ENCODE results near the gene RBM5. TPM values are rescaled to one million over a fixed set of nuclear protein-coding genes. Genes with fewer than 3 reads are reported as not detected.

RBM5 gene
- total and polyA plus RNA-seq, 8 donors, result 117 to 525 (median 415) TPM

GRCh38 chr3:50126287-50127211, 37.8 kb downstream of the RBM5 start:
- Histone ChIP-seq H3K36me3 (peaks cover 0 to 9% of the 10 kb centered on the region in 2 donors), H3K27me3 (no peaks in the 10 kb centered on the region), H3K9me3 (no peaks in the 10 kb centered on the region), H3K4me3 (no peak overlapping the region), H3K4me1 (peaks cover 10 to 14% of the 10 kb centered on the region in 2 donors), H3K27ac (no peak overlapping the region)
- intact Hi-C loops (cut with DNase I), result loop anchor here in 1 of 2 donors (5.0 kb wide), 1 partner anchor 61 kb away; no protein-coding TSS in a partner anchor
- TF ChIP-seq, protein P1, sequence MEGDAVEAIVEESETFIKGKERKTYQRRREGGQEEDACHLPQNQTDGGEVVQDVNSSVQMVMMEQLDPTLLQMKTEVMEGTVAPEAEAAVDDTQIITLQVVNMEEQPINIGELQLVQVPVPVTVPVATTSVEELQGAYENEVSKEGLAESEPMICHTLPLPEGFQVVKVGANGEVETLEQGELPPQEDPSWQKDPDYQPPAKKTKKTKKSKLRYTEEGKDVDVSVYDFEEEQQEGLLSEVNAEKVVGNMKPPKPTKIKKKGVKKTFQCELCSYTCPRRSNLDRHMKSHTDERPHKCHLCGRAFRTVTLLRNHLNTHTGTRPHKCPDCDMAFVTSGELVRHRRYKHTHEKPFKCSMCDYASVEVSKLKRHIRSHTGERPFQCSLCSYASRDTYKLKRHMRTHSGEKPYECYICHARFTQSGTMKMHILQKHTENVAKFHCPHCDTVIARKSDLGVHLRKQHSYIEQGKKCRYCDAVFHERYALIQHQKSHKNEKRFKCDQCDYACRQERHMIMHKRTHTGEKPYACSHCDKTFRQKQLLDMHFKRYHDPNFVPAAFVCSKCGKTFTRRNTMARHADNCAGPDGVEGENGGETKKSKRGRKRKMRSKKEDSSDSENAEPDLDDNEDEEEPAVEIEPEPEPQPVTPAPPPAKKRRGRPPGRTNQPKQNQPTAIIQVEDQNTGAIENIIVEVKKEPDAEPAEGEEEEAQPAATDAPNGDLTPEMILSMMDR (IDR thresholded peaks at IDR 0.05), result no peak
- ATAC-seq (no peak), DNase-seq (peak in 2 of 4 donors; percentile 47 to 62)

GRCh38 chr3:50127251-50127691, 38.6 kb downstream of the RBM5 start:
- no peaks in the 10 kb centered on the region for H3K27me3 ChIP-seq
- H3K36me3 ChIP-seq, result peaks cover 0 to 2% of the 10 kb centered on the region in 2 donors
- H3K4me3 ChIP-seq, result no peak overlapping the region
- ATAC-seq (no peak), DNase-seq (peak in 1 of 4 donors; percentile 56)
- TF ChIP-seq, protein P1 (IDR thresholded peaks at IDR 0.05), result no peak
- H3K27ac ChIP-seq, result no peak overlapping the region
- peaks cover 10 to 11% of the 10 kb centered on the region in 2 donors for H3K4me1 ChIP-seq
- intact Hi-C loops (cut with DNase I), result loop anchor here in 1 of 2 donors (5.0 kb wide), 1 partner anchor 60 kb away; no protein-coding TSS in a partner anchor
- no peaks in the 10 kb centered on the region for H3K9me3 ChIP-seq

- Histone ChIP-seq H3K27me3 (no peaks in the 10 kb centered on the region), H3K4me3 (no peak overlapping the region), H3K36me3 (no peaks in the 10 kb centered on the region), H3K9me3 (no peaks in the 10 kb centered on the region), H3K27ac (no peak overlapping the region), H3K4me1 (peaks cover 10 to 11% of the 10 kb centered on the region in 2 donors)
- no peak for DNase-seq
- TF ChIP-seq, protein P1 (IDR thresholded peaks at IDR 0.05), result no peak
- intact Hi-C loops (cut with DNase I), result loop anchor here in 1 of 2 donors (5.0 kb wide), 1 partner anchor 59 kb away; no protein-coding TSS in a partner anchor
- ATAC-seq, result no peak
Observed at GRCh38 chr3:50128001-50128400, 39.3 kb downstream of the RBM5 start.

DNA sequence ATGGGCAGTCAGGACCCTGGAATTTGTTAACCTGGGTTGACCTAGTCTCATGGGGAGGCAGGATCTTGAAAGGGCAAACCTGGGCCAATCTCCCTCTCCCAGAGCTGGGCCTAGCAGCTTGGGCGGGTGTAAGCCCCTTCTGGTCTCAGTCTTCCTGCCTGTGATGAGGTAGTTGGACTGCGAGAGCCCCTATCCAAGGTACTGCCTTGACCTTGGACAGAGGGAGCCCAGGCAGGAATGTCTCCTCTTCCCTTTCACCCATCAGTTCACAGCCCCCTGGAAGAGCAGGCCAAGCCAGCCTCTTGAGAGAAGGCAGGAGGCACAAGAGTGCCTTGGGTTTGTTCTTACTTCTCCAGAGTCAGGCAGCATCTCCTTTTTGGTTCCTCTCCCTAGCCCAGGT, 41.7 kb downstream of the RBM5 start:
- H3K9me3 ChIP-seq, result no peaks in the 10 kb centered on the region
- no peak overlapping the region for H3K27ac ChIP-seq
- H3K4me1 ChIP-seq, result no peaks in the 10 kb centered on the region
- no peak overlapping the region for H3K4me3 ChIP-seq
- intact Hi-C loops (cut with DNase I), result no loop called here
- no peaks in the 10 kb centered on the region for H3K36me3 ChIP-seq
- ATAC-seq, result no peak
- TF ChIP-seq, protein P1 (IDR thresholded peaks at IDR 0.05), result no peak
- H3K27me3 ChIP-seq, result no peaks in the 10 kb centered on the region
- DNase-seq, result peak in 1 of 4 donors; percentile 32

All from left lung (tissue), 10 donors.